Loucy (cell line): ENCODE data around the gene ZNF521.

Source experiments
- H2AFZ ChIP-seq: fragments of 200-600 bp; sonication (generic); 2 replicates; pipeline ENCODE4 v1.6.0; 2016; ENCODE audit warnings: antibody characterized with exemption, mild to moderate bottlenecking, low read length, moderate library complexity
- H3F3A ChIP-seq: fragments of 200-600 bp; 2 replicates; pipeline ENCODE4 v1.6.0; 2016; ENCODE audit warnings: antibody characterized with exemption, low read depth, mild to moderate bottlenecking
- H3K27me3 ChIP-seq: fragments of 200-600 bp; sonication (generic); 2 replicates; pipeline ENCODE4 v1.6.1; 2014; ENCODE audit warnings: low read length, mild to moderate bottlenecking; ENCODE audit not compliant: insufficient read depth, poor library complexity, severe bottlenecking
- H3K36me3 ChIP-seq: fragments of 200-600 bp; sonication (generic); 2 replicates; pipeline ENCODE4 v1.6.1; 2016; ENCODE audit warnings: low read length; ENCODE audit not compliant: insufficient read depth
- H3K4me1 ChIP-seq: fragments of 200-600 bp; sonication (generic); 2 replicates; pipeline ENCODE4 v1.5.1; 2014; ENCODE audit warnings: low read length, mild to moderate bottlenecking; ENCODE audit not compliant: insufficient read depth, poor library complexity, severe bottlenecking
- H3K4me2 ChIP-seq: fragments of 200-600 bp; sonication (generic); 2 replicates; pipeline ENCODE4 v1.6.0; 2014; ENCODE audit warnings: antibody characterized with exemption, low read length, low read depth, mild to moderate bottlenecking; ENCODE audit not compliant: poor library complexity, severe bottlenecking
- H3K4me3 ChIP-seq: fragments of 200-600 bp; sonication (generic); 2 replicates; pipeline ENCODE4 v1.5.1; 2014; ENCODE audit warnings: low read length, mild to moderate bottlenecking, mixed read lengths; ENCODE audit not compliant: poor library complexity, severe bottlenecking
- H3K79me2 ChIP-seq: fragments of 200-600 bp; sonication (generic); 2 replicates; pipeline ENCODE4 v1.6.1; 2014; ENCODE audit warnings: low read length; ENCODE audit not compliant: insufficient read depth
- H3K9ac ChIP-seq: fragments of 200-600 bp; sonication (generic); 2 replicates; pipeline ENCODE4 v1.6.0; 2014; ENCODE audit warnings: mild to moderate bottlenecking, low read depth, low read length, moderate library complexity; ENCODE audit not compliant: poor library complexity, severe bottlenecking
- H3K9me2 ChIP-seq: fragments of 200-600 bp; sonication (generic); replicated peaks from 2 replicates; pipeline ENCODE4 v1.6.1; 2016; ENCODE audit warnings: low read depth, low read length, mixed read lengths
- H3K9me3 ChIP-seq: fragments of 200-600 bp; sonication (generic); 2 replicates; pipeline ENCODE4 v1.6.1; 2014; ENCODE audit warnings: mild to moderate bottlenecking, antibody characterized with exemption, low read length, low read depth; ENCODE audit not compliant: insufficient read depth
- H4K20me1 ChIP-seq: fragments of 200-600 bp; sonication (generic); 2 replicates; pipeline ENCODE4 v1.6.0; 2014; ENCODE audit warnings: antibody characterized with exemption, low read length, mild to moderate bottlenecking; ENCODE audit not compliant: insufficient read depth, poor library complexity, severe bottlenecking
- CTCF ChIP-seq: fragments of 200-600 bp; sonication (generic); conservative IDR thresholded peaks from 2 replicates; pipeline ENCODE4 v1.5.1; 2014; ENCODE audit warnings: mild to moderate bottlenecking, antibody characterized with exemption, low read length
- EZH2phosphoT487 ChIP-seq: fragments of 200-600 bp; IDR thresholded peaks from 2 replicates; pipeline ENCODE4 v1.6.1; 2018; ENCODE audit warnings: antibody characterized with exemption, mild to moderate bottlenecking, moderate library complexity, borderline replicate concordance

Gene ZNF521

GRCh38 chr18:25097057-25097456 is 254.9 kb downstream of the ZNF521 start:
- no peaks in the 10 kb centered on the region for H3K27me3 ChIP-seq

DNA sequence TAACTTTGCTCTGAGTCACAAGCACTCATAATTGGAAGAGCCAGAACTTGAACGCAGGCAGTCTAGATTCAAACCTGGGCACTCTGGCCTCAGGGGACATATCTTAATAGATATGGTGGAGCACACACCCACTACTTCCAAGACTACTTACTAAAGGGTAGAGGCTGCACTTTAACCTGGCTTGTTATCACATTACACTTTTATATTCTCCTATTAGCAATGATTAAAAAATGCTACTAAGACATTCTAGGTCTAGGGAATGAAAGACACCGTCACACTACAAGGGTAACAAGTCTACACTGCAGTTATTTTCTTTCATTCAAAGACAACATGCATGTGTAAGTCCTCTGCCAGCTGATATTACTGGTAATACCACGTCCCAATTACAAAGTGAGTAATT is 258.8 kb downstream of the ZNF521 start:
- no peak for TF ChIP-seq EZH2phosphoT487
- no peak for TF ChIP-seq CTCF
- no peak overlapping the region for H3K4me2 ChIP-seq
- peaks cover 36% of the 10 kb centered on the region; the same call in 1 of the 2 replicates for H3K36me3 ChIP-seq
- no peaks in the 10 kb centered on the region for H4K20me1 ChIP-seq
- H3K9me2 ChIP-seq: no peaks in the 10 kb centered on the region
- no peaks in the 10 kb centered on the region for H3K9me3 ChIP-seq
- no peak overlapping the region for H2AFZ ChIP-seq
- no peaks in the 10 kb centered on the region for H3K79me2 ChIP-seq
- H3K4me3 ChIP-seq: no peak overlapping the region
- H3K27me3 ChIP-seq: no peaks in the 10 kb centered on the region
- H3K4me1 ChIP-seq: peaks cover 33% of the 10 kb centered on the region
- H3K9ac ChIP-seq: no peak overlapping the region
- peaks cover 3% of the 10 kb centered on the region; the same call in 1 of the 2 replicates for H3F3A ChIP-seq

More at GRCh38 chr18:25097057-25097456, 254.9 kb downstream of the ZNF521 start:
- H4K20me1 ChIP-seq: no peaks in the 10 kb centered on the region
- no peaks in the 10 kb centered on the region for H3K36me3 ChIP-seq
- H3K9me3 ChIP-seq: no peaks in the 10 kb centered on the region
- H3K9ac ChIP-seq: peak overlapping the region; percentile 8
- peak overlapping the region; percentile 49 for H3K4me3 ChIP-seq
- peaks cover 3% of the 10 kb centered on the region; the same call in 1 of the 2 replicates for H3F3A ChIP-seq
- H3K4me1 ChIP-seq: peaks cover 42% of the 10 kb centered on the region
- no peaks in the 10 kb centered on the region for H3K9me2 ChIP-seq
- TF ChIP-seq CTCF (no peak), EZH2phosphoT487 (no peak)
- no peaks in the 10 kb centered on the region for H3K79me2 ChIP-seq
- H2AFZ ChIP-seq: no peak overlapping the region
- peak overlapping the region; percentile 67 for H3K4me2 ChIP-seq

- Histone ChIP-seq H3F3A (no peaks in the 10 kb centered on the region), H3K9ac (no peak overlapping the region), H3K36me3 (peaks cover 60% of the 10 kb centered on the region; the same call in 1 of the 2 replicates), H2AFZ (no peak overlapping the region), H3K4me3 (no peak overlapping the region), H4K20me1 (no peaks in the 10 kb centered on the region), H3K9me3 (no peaks in the 10 kb centered on the region), H3K79me2 (no peaks in the 10 kb centered on the region), H3K27me3 (no peaks in the 10 kb centered on the region), H3K4me2 (no peak overlapping the region), H3K4me1 (no peaks in the 10 kb centered on the region), H3K9me2 (no peaks in the 10 kb centered on the region)
- TF ChIP-seq EZH2phosphoT487: no peak
- no peak for TF ChIP-seq CTCF
These were observed 262.5 kb downstream of the ZNF521 start for GRCh38 chr18:25089470-25089869.
